Neural progenitor cell (in vitro differentiated cells): ENCODE results near the gene OGG1. TPM values are rescaled to one million over a fixed set of nuclear protein-coding genes. Genes with fewer than 3 reads are reported as not detected.
A peak's percentile ranks its signal among the peaks of the same experiment; 100 is the strongest.

Source experiments
- DNase-seq: peaks from one replicate; pipeline ENCODE4 v3.0.0-alpha.2; 2016; ENCODE audit warnings: low spot score
- H2AFZ ChIP-seq: fragments of 200-600 bp; sonication (generic); replicated peaks from 2 replicates; pipeline ENCODE4 v1.6.1; 2016; ENCODE audit warnings: antibody characterized with exemption
- H3F3A ChIP-seq: fragments of 200-600 bp; sonication (generic); 2 replicates; pipeline ENCODE4 v1.6.1; 2016; ENCODE audit warnings: antibody characterized with exemption, low read depth
- H3K27ac ChIP-seq: fragments of 200-600 bp; sonication (generic); 2 replicates; pipeline ENCODE4 v1.5.1; 2016; ENCODE audit warnings: mild to moderate bottlenecking
- H3K27me3 ChIP-seq: fragments of 200-600 bp; sonication (generic); 2 replicates; pipeline ENCODE4 v1.6.1; 2016; ENCODE audit warnings: mild to moderate bottlenecking, moderate library complexity
- H3K36me3 ChIP-seq: fragments of 200-600 bp; sonication (generic); 2 replicates; pipeline ENCODE4 v1.5.1; 2016
- H3K4me1 ChIP-seq: fragments of 200-600 bp; sonication (generic); 2 replicates; pipeline ENCODE4 v1.6.1; 2016; ENCODE audit warnings: mixed run types
- H3K4me2 ChIP-seq: fragments of 200-600 bp; sonication (generic); 2 replicates; pipeline ENCODE4 v1.6.1; 2016
- H3K4me3 ChIP-seq: fragments of 200-600 bp; sonication (generic); 2 replicates; pipeline ENCODE4 v1.5.1; 2016
- H3K79me2 ChIP-seq: fragments of 200-600 bp; sonication (generic); 2 replicates; pipeline ENCODE4 v1.6.1; 2016; ENCODE audit warnings: low read depth
- H3K9ac ChIP-seq: fragments of 200-600 bp; sonication (generic); 2 replicates; pipeline ENCODE4 v1.6.1; 2016
- H3K9me3 ChIP-seq: fragments of 200-600 bp; sonication (generic); 2 replicates; pipeline ENCODE4 v1.5.1; 2016; ENCODE audit warnings: low read depth
- H4K20me1 ChIP-seq: fragments of 200-600 bp; sonication (generic); 2 replicates; pipeline ENCODE4 v1.6.1; 2016; ENCODE audit warnings: low read depth
- H3K27ac Mint-ChIP-seq: 3 replicates; pipeline ENCODE4 v1.8.0; 2021; ENCODE audit warnings: mixed read lengths
- H3K27me3 Mint-ChIP-seq: 2 replicates; pipeline ENCODE4 v1.8.0; 2022; ENCODE audit warnings: low read depth, mild to moderate bottlenecking, inconsistent platforms, moderate library complexity, mixed read lengths; ENCODE audit not compliant: insufficient read depth
- H3K36me3 Mint-ChIP-seq: 3 replicates; pipeline ENCODE4 v1.8.0; 2021; ENCODE audit warnings: mixed read lengths
- H3K4me1 Mint-ChIP-seq: 3 replicates; pipeline ENCODE4 v1.8.0; 2021; ENCODE audit warnings: mixed read lengths
- H3K4me3 Mint-ChIP-seq: 3 replicates; pipeline ENCODE4 v1.8.0; 2021; ENCODE audit warnings: mild to moderate bottlenecking, moderate library complexity, mixed read lengths
- H3K9me3 Mint-ChIP-seq: 3 replicates; pipeline ENCODE4 v1.8.0; 2020; ENCODE audit warnings: mixed read lengths
- EZH2 ChIP-seq: fragments of 200-600 bp; sonication (generic); IDR thresholded peaks from 2 replicates; pipeline ENCODE4 v1.6.1; 2017; ENCODE audit warnings: antibody characterized with exemption, mild to moderate bottlenecking, moderate library complexity
- EZH2phosphoT487 ChIP-seq: fragments of 200-600 bp; sonication (generic); IDR thresholded peaks from 2 replicates; pipeline ENCODE4 v1.6.1; 2017; ENCODE audit warnings: antibody characterized with exemption
- total RNA-seq: library from RNA; depleted of rRNA; stranded (reverse); fragments of >200 nt; gene quantifications from 2 replicates; pipeline ENCODE4 v1.2.3, GENCODE V29; 2015; ENCODE audit warnings: low replicate concordance
- TF ChIP-seq, protein P1 (sequence below): fragments of 200-600 bp; sonication (generic); IDR thresholded peaks from 2 replicates; pipeline ENCODE4 v1.5.1; 2017; ENCODE audit warnings: antibody characterized with exemption, mild to moderate bottlenecking

Gene OGG1
- total RNA-seq, 1 donor from 2014 or later: 15.8 TPM

DNA sequence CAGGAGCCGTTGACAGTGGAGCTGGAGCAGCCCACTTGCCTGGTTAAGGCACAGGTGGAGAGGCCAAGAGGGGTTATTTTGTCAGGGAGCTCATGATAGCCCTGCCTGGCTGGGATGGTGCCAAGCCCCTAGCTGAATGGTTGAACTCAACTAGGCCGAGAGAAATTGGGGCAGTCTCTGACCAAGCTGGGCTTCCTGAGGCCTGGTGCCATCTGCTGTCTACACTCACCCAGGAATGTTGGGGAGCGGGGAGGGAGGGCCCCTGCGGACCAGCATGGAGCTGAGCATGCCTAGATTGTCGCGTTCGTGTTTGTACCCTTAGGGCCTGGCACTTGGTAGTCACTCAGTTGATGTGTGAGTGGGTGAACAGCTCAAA is 17.0 kb upstream of the OGG1 start:
- Histone ChIP-seq H3K4me3 (peak overlapping the region; percentile 97), H3K79me2 (peaks cover 30% of the 10 kb centered on the region), H3K9ac (peak overlapping the region; percentile 97), H3K9me3 (no peaks in the 10 kb centered on the region), H2AFZ (no peak overlapping the region), H3K27me3 (no peaks in the 10 kb centered on the region), H3K4me2 (peak overlapping the region; percentile 89), H4K20me1 (peaks cover 35% of the 10 kb centered on the region), H3F3A (peaks cover 9% of the 10 kb centered on the region), H3K36me3 (no peaks in the 10 kb centered on the region), H3K27ac (no peak overlapping the region), H3K4me1 (peaks cover 7% of the 10 kb centered on the region)
- TF ChIP-seq EZH2phosphoT487 (no peak), EZH2 (no peak)
- TF ChIP-seq, protein P1, sequence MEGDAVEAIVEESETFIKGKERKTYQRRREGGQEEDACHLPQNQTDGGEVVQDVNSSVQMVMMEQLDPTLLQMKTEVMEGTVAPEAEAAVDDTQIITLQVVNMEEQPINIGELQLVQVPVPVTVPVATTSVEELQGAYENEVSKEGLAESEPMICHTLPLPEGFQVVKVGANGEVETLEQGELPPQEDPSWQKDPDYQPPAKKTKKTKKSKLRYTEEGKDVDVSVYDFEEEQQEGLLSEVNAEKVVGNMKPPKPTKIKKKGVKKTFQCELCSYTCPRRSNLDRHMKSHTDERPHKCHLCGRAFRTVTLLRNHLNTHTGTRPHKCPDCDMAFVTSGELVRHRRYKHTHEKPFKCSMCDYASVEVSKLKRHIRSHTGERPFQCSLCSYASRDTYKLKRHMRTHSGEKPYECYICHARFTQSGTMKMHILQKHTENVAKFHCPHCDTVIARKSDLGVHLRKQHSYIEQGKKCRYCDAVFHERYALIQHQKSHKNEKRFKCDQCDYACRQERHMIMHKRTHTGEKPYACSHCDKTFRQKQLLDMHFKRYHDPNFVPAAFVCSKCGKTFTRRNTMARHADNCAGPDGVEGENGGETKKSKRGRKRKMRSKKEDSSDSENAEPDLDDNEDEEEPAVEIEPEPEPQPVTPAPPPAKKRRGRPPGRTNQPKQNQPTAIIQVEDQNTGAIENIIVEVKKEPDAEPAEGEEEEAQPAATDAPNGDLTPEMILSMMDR: no peak
- peaks cover 17% of the 10 kb centered on the region for H3K36me3 Mint-ChIP-seq
- no peaks in the 10 kb centered on the region for H3K9me3 Mint-ChIP-seq
- no peak for DNase-seq
- peaks cover 5% of the 10 kb centered on the region for H3K27me3 Mint-ChIP-seq
- peak overlapping the region; percentile 91 for H3K4me3 Mint-ChIP-seq
- peak overlapping the region; percentile 91 for H3K27ac Mint-ChIP-seq
- peaks cover 21% of the 10 kb centered on the region for H3K4me1 Mint-ChIP-seq

DNA sequence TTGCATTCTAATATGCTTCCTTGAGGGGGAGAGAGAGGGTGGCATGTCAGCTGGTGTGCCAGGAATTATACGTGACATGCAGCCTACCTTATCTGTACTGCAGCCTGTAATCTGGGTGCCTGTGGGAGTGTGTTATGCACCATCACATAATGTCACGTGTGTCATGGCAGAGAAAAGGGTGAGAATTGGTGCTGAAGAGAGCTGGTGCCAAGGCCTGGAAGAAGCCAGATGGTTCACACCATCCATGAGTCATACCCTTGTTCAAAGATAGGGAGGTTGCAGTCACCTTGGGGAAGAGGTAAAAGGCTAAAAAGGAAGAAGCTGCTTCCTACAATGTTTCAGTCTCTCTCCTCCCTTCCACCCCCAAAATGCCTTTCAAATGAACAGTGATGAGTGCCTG is 12.9 kb upstream of the OGG1 start:
- no peak overlapping the region for H3K4me3 Mint-ChIP-seq
- Histone ChIP-seq H3K4me1 (peaks cover 7% of the 10 kb centered on the region), H2AFZ (no peak overlapping the region), H3K27ac (no peak overlapping the region), H3K9ac (no peak overlapping the region), H3K9me3 (no peaks in the 10 kb centered on the region), H3K4me3 (no peak overlapping the region), H3F3A (no peaks in the 10 kb centered on the region), H3K27me3 (no peaks in the 10 kb centered on the region), H3K4me2 (no peak overlapping the region), H3K79me2 (peaks cover 28% of the 10 kb centered on the region), H3K36me3 (no peaks in the 10 kb centered on the region), H4K20me1 (peaks cover 34% of the 10 kb centered on the region)
- TF ChIP-seq EZH2 (no peak), EZH2phosphoT487 (no peak)
- TF ChIP-seq, protein P1: no peak
- no peaks in the 10 kb centered on the region for H3K9me3 Mint-ChIP-seq
- no peak for DNase-seq
- H3K36me3 Mint-ChIP-seq: peaks cover 25% of the 10 kb centered on the region
- peaks cover 14% of the 10 kb centered on the region for H3K4me1 Mint-ChIP-seq
- H3K27me3 Mint-ChIP-seq: peaks cover 5% of the 10 kb centered on the region
- no peak overlapping the region for H3K27ac Mint-ChIP-seq

DNA sequence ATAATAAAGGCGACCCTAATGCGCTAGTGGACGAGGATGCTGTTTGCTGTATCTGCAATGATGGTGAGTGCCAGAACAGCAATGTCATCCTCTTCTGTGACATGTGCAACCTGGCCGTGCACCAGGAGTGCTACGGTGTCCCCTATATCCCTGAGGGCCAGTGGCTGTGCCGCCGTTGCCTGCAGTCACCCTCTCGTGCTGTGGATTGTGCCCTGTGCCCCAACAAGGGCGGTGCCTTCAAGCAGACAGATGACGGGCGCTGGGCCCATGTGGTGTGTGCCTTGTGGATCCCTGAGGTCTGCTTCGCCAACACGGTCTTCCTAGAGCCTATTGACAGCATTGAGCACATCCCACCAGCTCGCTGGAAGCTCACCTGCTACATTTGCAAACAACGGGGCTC is 10.6 kb upstream of the OGG1 start:
- H3K9ac ChIP-seq: no peak overlapping the region
- H3K9me3 Mint-ChIP-seq: no peaks in the 10 kb centered on the region

More for the DNA sequence above, 10.6 kb upstream of the OGG1 start:
- no peaks in the 10 kb centered on the region for H3F3A ChIP-seq
- Mint-ChIP-seq H3K4me1 (no peaks in the 10 kb centered on the region), H3K36me3 (peaks cover 24% of the 10 kb centered on the region), H3K4me3 (no peak overlapping the region), H3K27me3 (peaks cover 7% of the 10 kb centered on the region), H3K27ac (no peak overlapping the region)
- TF ChIP-seq EZH2 (no peak), EZH2phosphoT487 (no peak)
- TF ChIP-seq, protein P1: no peak
- peaks cover 6% of the 10 kb centered on the region for H3K79me2 ChIP-seq
- no peaks in the 10 kb centered on the region for H3K36me3 ChIP-seq
- H4K20me1 ChIP-seq: peaks cover 13% of the 10 kb centered on the region
- H2AFZ ChIP-seq: no peak overlapping the region
- H3K27me3 ChIP-seq: no peaks in the 10 kb centered on the region
- H3K9me3 ChIP-seq: no peaks in the 10 kb centered on the region
- H3K27ac ChIP-seq: no peak overlapping the region
- no peaks in the 10 kb centered on the region for H3K4me1 ChIP-seq
- no peak overlapping the region for H3K4me2 ChIP-seq
- no peak for DNase-seq
- H3K4me3 ChIP-seq: no peak overlapping the region
